WTC11 (cell line): ENCODE measurements around the gene DNAJC16.

Experiments
- CTCF ChIP-seq: fragments of 200-600 bp; IDR thresholded peaks from 2 replicates; pipeline ENCODE4 v1.8.0; 2022; ENCODE audit warnings: antibody characterized with exemption
- MAX ChIP-seq: sonication (generic); formaldehyde crosslinking; IDR thresholded peaks from 2 replicates; pipeline ENCODE4 v1.8.0; 2022; ENCODE audit warnings: mild to moderate bottlenecking, missing genetic modification reagents

GRCh38 chr1:15620155-15620545 lies 93.5 kb downstream of the DNAJC16 start:
- TF ChIP-seq MAX (CRISPR knock-in tag) (no peak), CTCF (no peak)
